GM12878 (cell line): ENCODE results near the gene C1QTNF12. TPM values are rescaled to one million over a fixed set of nuclear protein-coding genes. Genes with fewer than 3 reads are reported as not detected.

Source experiments
- ATAC-seq: fragments of 200-7000 bp; cut with Tn5 transposase; 3 replicates; pipeline ENCODE4 v1.9.1; 2020; ENCODE audit warnings: mild to moderate bottlenecking, moderate library complexity
- BruUV-seq: library from RNA; stranded (reverse); fragments of 400-500 nt; replicated peaks from 2 replicates; lab custom pipeline; 2021; lab: Mats Ljungman, UMichigan
- CTCF ChIA-PET: fragments of 300-600 bp; sonication (Branson Sonifier 250); formaldehyde crosslinking; extraction: SDS; loops from one replicate; lab custom pipeline; 2021; ENCODE audit warnings: inconsistent platforms; lab: Yijun Ruan, JAX
- POLR2A ChIA-PET: fragments of 350-600 bp; formaldehyde crosslinking; extraction: SDS; loops from one replicate; lab custom pipeline; 2021; ENCODE audit warnings: inconsistent platforms; lab: Charles Lee
- RAD21 ChIA-PET: fragments of 300-600 bp; sonication (Branson Sonifier 250); formaldehyde crosslinking; loops from one replicate; lab custom pipeline; 2023; ENCODE audit warnings: antibody characterized with exemption; ENCODE audit not compliant: unreplicated experiment; lab: Charles Lee
- SMC1A ChIA-PET: fragments of 300-600 bp; sonication (Branson Sonifier 250); formaldehyde crosslinking; loops from one replicate; lab custom pipeline; 2023; ENCODE audit not compliant: unreplicated experiment, uncharacterized antibody; lab: Charles Lee
- DNase-seq: peaks from one replicate; pipeline ENCODE4 v3.0.0-alpha.2; 2011; ENCODE audit warnings: low read depth, low spot score
- FAIRE-seq: peaks from 3 replicates; lab custom pipeline; 2011; peaks lifted over from hg19 to GRCh38; lab: Jason Lieb, UNC
- H2AFZ ChIP-seq: 2 replicates; pipeline ENCODE4 v1.6.0; 2011; ENCODE audit warnings: low read depth, low read length, control low read depth; ENCODE audit not compliant: control insufficient read depth
- H3K27ac ChIP-seq: 2 replicates; pipeline ENCODE4 v1.5.1; 2011; ENCODE audit warnings: control low read depth; ENCODE audit not compliant: control insufficient read depth, insufficient read depth
- H3K27me3 ChIP-seq, 2 experiments: replicated peaks in 1 of 2; 2 replicates each; pipeline versions ENCODE4 v1.6.0 to v1.6.1; 2011; ENCODE audit warnings: low read length in 1 of 2; ENCODE audit not compliant: control insufficient read depth in 2 of 2, insufficient read depth in 2 of 2
- H3K36me3 ChIP-seq, 2 experiments: 2 replicates each; pipeline ENCODE4 v1.5.1; 2011; ENCODE audit warnings: low read length in 1 of 2; ENCODE audit not compliant: control insufficient read depth in 2 of 2, insufficient read depth in 2 of 2
- H3K4me1 ChIP-seq: 2 replicates; pipeline ENCODE4 v1.6.1; 2011; ENCODE audit warnings: mild to moderate bottlenecking, low read length, moderate library complexity, mixed read lengths; ENCODE audit not compliant: control insufficient read depth, insufficient read depth
- H3K4me2 ChIP-seq: 2 replicates; pipeline ENCODE4 v1.6.0; 2011; ENCODE audit warnings: control low read depth; ENCODE audit not compliant: control insufficient read depth, insufficient read depth
- H3K4me3 ChIP-seq: fragments of 200-600 bp; sonication (generic); 2 replicates; pipeline ENCODE4 v1.5.1; 2016
- H3K79me2 ChIP-seq: 2 replicates; pipeline ENCODE4 v1.6.0; 2011; ENCODE audit warnings: low read length; ENCODE audit not compliant: control insufficient read depth, insufficient read depth
- H3K9ac ChIP-seq: 2 replicates; pipeline ENCODE4 v1.8.0; 2011; ENCODE audit warnings: low read length, control low read depth, mixed read lengths; ENCODE audit not compliant: control insufficient read depth, insufficient read depth
- H3K9me3 ChIP-seq: replicated peaks from 3 replicates; pipeline ENCODE4 v1.5.1; 2011; ENCODE audit warnings: mild to moderate bottlenecking, low read length; ENCODE audit not compliant: control insufficient read depth, insufficient read depth
- H4K20me1 ChIP-seq: 2 replicates; pipeline ENCODE4 v1.6.0; 2011; ENCODE audit not compliant: control insufficient read depth, insufficient read depth
- BCL11A ChIP-seq: IDR thresholded peaks from 2 replicates; pipeline ENCODE4 v1.6.1; 2011; ENCODE audit warnings: low read depth, low read length
- CHD1 ChIP-seq: IDR thresholded peaks from 2 replicates; pipeline ENCODE4 v1.6.1; 2012; ENCODE audit warnings: low read depth, low read length, improper control_type of control experiment
- NFYA ChIP-seq: IDR thresholded peaks from 2 replicates; pipeline ENCODE4 v1.6.1; 2011; ENCODE audit warnings: low read depth, mild to moderate bottlenecking, low read length, improper control_type of control experiment, borderline replicate concordance
- POLR2A ChIP-seq: IDR thresholded peaks from 2 replicates; pipeline ENCODE4 v1.6.1; 2011; ENCODE audit warnings: low read depth, mild to moderate bottlenecking, low read length
- WGBS: methylation state at CpG from one replicate; pipeline ENCODE4 v1.1.6; 2016; ENCODE audit warnings: low lambda C conversion rate; ENCODE audit not compliant: insufficient replicate concordance, insufficient coverage; ENCODE audit errors: missing lambda C conversion rate; 5-methylcytosine and 5-hydroxymethylcytosine counted together
- in situ Hi-C: fragments of 300-500 bp; cut with MboI; formaldehyde crosslinking; loops from 9 replicates; pipeline ENCODE4 v1.14.3; 2018; ENCODE audit warnings: mixed read lengths
- intact Hi-C: fragments of 100-400 bp; cut with micrococcal nuclease; formaldehyde crosslinking; loops from one replicate; pipeline ENCODE4 v1.14.2; 2022; ENCODE audit not compliant: unreplicated experiment
- polyA plus RNA-seq, 11 experiments: library from polyadenylated mRNA; depleted of rRNA in 4 of 11; unstranded in 6 of 11; stranded (reverse) in 5 of 11; fragments of >200 nt; fragmentation: Nextera tagmentation in 4 of 11; fragmentation: Illumina TruSeq in 1 of 11; extraction: Ambion mirVana in 4 of 11; extraction: Trizol in 1 of 11; gene quantifications; 1 replicate in 1 of 11; 2 replicates in 10 of 11; pipeline versions ENCODE4 v1.2.1 to v1.2.3, GENCODE V29; 2011 to 2016; ENCODE audit warnings: inconsistent platforms in 2 of 11, missing spikeins in 2 of 11, low read depth in 1 of 11
- total RNA-seq, 4 experiments: library from RNA; depleted of rRNA in 3 of 4; stranded (reverse); fragments of >200 nt in 3 of 4; fragmentation: Illumina TruSeq in 1 of 4; extraction: Trizol in 1 of 4; gene quantifications; 2 replicates each; pipeline versions ENCODE4 v1.2.1 to v1.2.3, GENCODE V29; 2013 to 2021

Gene C1QTNF12
- total and polyA plus RNA-seq, 10 of the 15 experiments (the other 5 are each of a cell fraction or from before 2014, with no cell fraction given), result 0.17 to 1.0 (median 0.31) TPM; not detected in 5

- CTCF ChIA-PET, result no interaction called here
Observed at GRCh38 chr1:1234180-1234808, 12.2 kb downstream of the C1QTNF12 start.

DNA sequence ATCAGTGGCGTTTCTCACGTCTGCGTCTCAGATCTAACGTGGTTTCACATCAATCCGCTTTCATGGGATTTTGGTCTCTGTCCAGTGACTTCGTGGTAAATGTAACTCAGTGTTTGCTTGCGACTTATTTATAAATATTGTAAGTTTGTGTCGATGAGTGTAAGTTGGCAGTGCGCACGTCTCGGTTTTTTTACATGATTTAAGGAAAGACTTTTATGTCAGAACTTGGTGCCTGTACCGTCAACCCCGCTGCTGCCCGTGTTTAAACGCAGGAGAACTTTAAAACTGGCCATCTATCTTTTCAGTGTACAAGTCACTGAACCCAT is 13.0 kb downstream of the C1QTNF12 start:
- Histone ChIP-seq H4K20me1 (no peaks in the 10 kb centered on the region), H3K27me3 (no peaks in the 10 kb centered on the region), H2AFZ (no peak overlapping the region), H3K79me2 (peaks cover 40% of the 10 kb centered on the region), H3K4me1 (peaks cover 4% of the 10 kb centered on the region), H3K4me2 (peak overlapping the region; percentile 81; the same call in 1 of the 2 replicates), H3K9me3 (no peaks in the 10 kb centered on the region; the same call in 2 of the 3 replicates), H3K36me3 (peaks cover 1 to 4% of the 10 kb centered on the region in 2 experiments; a peak in 3 of 4 replicates), H3K27ac (no peak overlapping the region), H3K9ac (no peak overlapping the region), H3K4me3 (no peak overlapping the region)
- in situ Hi-C loops, result no loop called here
- TF ChIP-seq BCL11A (no peak), CHD1 (no peak)
- ChIA-PET RAD21 (no interaction called here), SMC1A (no interaction called here), CTCF (no interaction called here), POLR2A (no interaction called here)
- 99% methylated on average over 15 of the region's 15 CpGs for WGBS
- DNase-seq (no peak), ATAC-seq (no peak), FAIRE-seq (no peak)
- no TSS peak for BruUV-seq
- intact Hi-C loops, result loop anchor here (5.0 kb wide), 1 partner anchor 111 kb away; no protein-coding TSS in a partner anchor

More at GRCh38 chr1:1234180-1234808, 12.2 kb downstream of the C1QTNF12 start:
- Histone ChIP-seq H3K36me3 (no peaks in the 10 kb centered on the region), H3K4me3 (no peak overlapping the region), H3K9me3 (no peaks in the 10 kb centered on the region; the same call in 2 of the 3 replicates), H3K9ac (no peak overlapping the region), H3K27ac (no peak overlapping the region), H3K4me1 (peaks cover 4% of the 10 kb centered on the region), H3K4me2 (0 out of 2 replicates have a peak overlapping the region, but pooled peaks have one; percentile 12), H3K79me2 (peaks cover 32% of the 10 kb centered on the region), H4K20me1 (no peaks in the 10 kb centered on the region), H2AFZ (no peak overlapping the region), H3K27me3 (no peaks in the 10 kb centered on the region)
- POLR2A ChIA-PET, result no interaction called here
- in situ Hi-C loops, result no loop called here
- no TSS peak for BruUV-seq
- ATAC-seq (no peak), FAIRE-seq (no peak), DNase-seq (no peak)
- RAD21 ChIA-PET, result no interaction called here
- TF ChIP-seq NFYA (no peak), POLR2A (peak; percentile 41; the same call in 1 of the 2 replicates)
- intact Hi-C loops, result loop anchor here (5.0 kb wide), 1 partner anchor 112 kb away; no protein-coding TSS in a partner anchor
- SMC1A ChIA-PET, result no interaction called here
- 89% methylated on average over 28 of the region's 28 CpGs for WGBS
